ENCODE measurements around the gene GSTT2. TPM values are rescaled to one million over a fixed set of nuclear protein-coding genes. Genes with fewer than 3 reads are reported as not detected.

GSTT2 gene
- total RNA-seq, 2 experiments from 2014 or later = not detected

GRCh38 chr22:24030186-24030702 is 50.3 kb downstream of the GSTT2 start:
- intact Hi-C loops (cut with DNase I, micrococcal nuclease) = no loop called here
- DNase-seq (no peak), ATAC-seq (ENCODE audit: poor library complexity) (no peak)
- Mint-ChIP-seq H3K4me1 (ENCODE audit: low read depth) (peaks cover 42% of the 10 kb centered on the region), H3K36me3 (ENCODE audit: low read depth) (peaks cover 13% of the 10 kb centered on the region), H3K9me3 (no peaks in the 10 kb centered on the region), H3K27ac (no peak overlapping the region), H3K4me3 (no peak overlapping the region), H3K27me3 (no peaks in the 10 kb centered on the region)
- H3K4me1 ChIP-seq (ENCODE audit: insufficient read depth, low read length) = peaks cover 10% of the 10 kb centered on the region
- CTCF ChIA-PET = interaction anchor here (0.7 kb wide), 1 partner anchor 17 kb away, joined by 3 read pairs; no protein-coding TSS in a partner anchor
- no peak overlapping the region for H3K27ac ChIP-seq (ENCODE audit: low read depth in 1 of 2, low read length in 2 of 2)
- H3K36me3 ChIP-seq (ENCODE audit: insufficient read depth, low read length) = peaks cover 15% of the 10 kb centered on the region
- H3K4me3 ChIP-seq (ENCODE audit: low read length) = no peak overlapping the region
- H3K9me3 ChIP-seq (ENCODE audit: control insufficient read depth in 1 of 2, insufficient read depth in 1 of 2, low read length in 2 of 2) = no peaks in the 10 kb centered on the region
- no peaks in the 10 kb centered on the region for H3K27me3 ChIP-seq (ENCODE audit: control insufficient read depth in 1 of 2, insufficient read depth in 2 of 2, low read length in 2 of 2)
- no peak for TF ChIP-seq CTCF (IDR thresholded peaks at IDR 0.05)
- POLR2A ChIA-PET = interaction anchor here (1.1 to 2.6 kb wide), 2 partner anchors 8 to 19 kb away, joined by 4 to 8 read pairs; partner anchors contain the start of gene CABIN1

Other genes with a start within 250 kb of the GSTT2 start
- 1 to 10 TPM; 1.3 to 1.9 TPM for gene ZNF70, start 229.0 kb upstream of the GSTT2 start, total RNA-seq
- not detected for gene VPREB3, start 225.7 kb upstream of the GSTT2 start, total RNA-seq
- under 1 TPM; 0.49 to 0.84 TPM for gene C22orf15, start 217.1 kb upstream of the GSTT2 start, total RNA-seq
- 10 to 100 TPM; 34.4 to 43.0 TPM for gene CHCHD10, start 212.2 kb upstream of the GSTT2 start, total RNA-seq
- 1 to 10 TPM; 2.3 to 2.4 TPM for gene MMP11, start 207.3 kb upstream of the GSTT2 start, total RNA-seq
- 10 to 100 TPM; 40.3 to 41.7 TPM for gene SMARCB1, start 193.2 kb upstream of the GSTT2 start, total RNA-seq
- under 1 TPM; 0.66 to 0.98 TPM for gene DERL3, start 141.1 kb upstream of the GSTT2 start, total RNA-seq
- 10 to 100 TPM in 1 of 2 experiments, 1 to 10 TPM in 1; 9.9 to 11.5 TPM for gene SLC2A11, start 122.3 kb upstream of the GSTT2 start, total RNA-seq
- gene MIF, start 85.8 kb upstream of the GSTT2 start, total RNA-seq = 100 to 1,000 TPM; 213 to 226 TPM
- not detected for gene GSTT2B, start 18.9 kb upstream of the GSTT2 start, total RNA-seq
- 1 to 10 TPM; 3.5 to 3.8 TPM for gene DDTL, start 13.2 kb upstream of the GSTT2 start, total RNA-seq
- 10 to 100 TPM; 82.3 to 84.3 TPM for gene DDT, start 5.7 kb upstream of the GSTT2 start, total RNA-seq
- not detected for gene GSTT4, start 25.3 kb downstream of the GSTT2 start, total RNA-seq
- 100 to 1,000 TPM; 113 TPM for gene CABIN1, start 31.2 kb downstream of the GSTT2 start, total RNA-seq
- 1 to 10 TPM in 1 of 2 experiments, under 1 TPM in 1; 0.80 to 1.5 TPM for gene SUSD2, start 201.4 kb downstream of the GSTT2 start, total RNA-seq